Parathyroid adenoma (tissue), 2 donors: ENCODE results near the gene GTF2A1L.

Source experiments
- H2AFZ ChIP-seq: fragments of 300-600 bp; sonication (generic); one replicate; pipeline ENCODE4 v1.7.0; 2017; ENCODE audit warnings: antibody characterized with exemption, mild to moderate bottlenecking
- H3K27ac ChIP-seq: fragments of 300-600 bp; sonication (generic); one replicate; pipeline ENCODE4 v1.7.0; 2017
- H3K27me3 ChIP-seq: fragments of 300-600 bp; sonication (generic); one replicate; pipeline ENCODE4 v1.7.0; 2017; ENCODE audit warnings: low read length; ENCODE audit not compliant: control insufficient read depth, insufficient read depth
- H3K36me3 ChIP-seq: fragments of 300-600 bp; sonication (generic); one replicate; pipeline ENCODE4 v1.7.0; 2017; ENCODE audit warnings: low read length; ENCODE audit not compliant: control insufficient read depth, insufficient read depth
- H3K4me1 ChIP-seq: fragments of 300-600 bp; sonication (generic); one replicate; pipeline ENCODE4 v1.7.0; 2017; ENCODE audit warnings: control low read depth
- H3K4me2 ChIP-seq: fragments of 300-600 bp; sonication (generic); one replicate; pipeline ENCODE4 v1.7.0; 2017; ENCODE audit warnings: low read length
- H3K4me3 ChIP-seq: fragments of 300-600 bp; sonication (generic); one replicate; pipeline ENCODE4 v1.7.0; 2017; ENCODE audit warnings: low read depth, low read length
- H3K79me2 ChIP-seq: fragments of 300-600 bp; sonication (generic); one replicate; pipeline ENCODE4 v1.7.0; 2017; ENCODE audit warnings: control low read depth
- H3K9ac ChIP-seq: fragments of 300-600 bp; sonication (generic); one replicate; pipeline ENCODE4 v1.7.0; 2017; ENCODE audit warnings: mild to moderate bottlenecking
- H3K9me3 ChIP-seq: fragments of 300-600 bp; sonication (generic); one replicate; pipeline ENCODE4 v1.7.0; 2017; ENCODE audit warnings: low read length; ENCODE audit not compliant: control insufficient read depth
- TF ChIP-seq, protein P1 (sequence below): fragments of 300-600 bp; sonication (generic); IDR thresholded peaks from one replicate; pipeline ENCODE4 v1.7.0; 2017; ENCODE audit warnings: antibody characterized with exemption, mild to moderate bottlenecking
- donor health status: primary hyperparathyroidism.

The GTF2A1L gene

DNA sequence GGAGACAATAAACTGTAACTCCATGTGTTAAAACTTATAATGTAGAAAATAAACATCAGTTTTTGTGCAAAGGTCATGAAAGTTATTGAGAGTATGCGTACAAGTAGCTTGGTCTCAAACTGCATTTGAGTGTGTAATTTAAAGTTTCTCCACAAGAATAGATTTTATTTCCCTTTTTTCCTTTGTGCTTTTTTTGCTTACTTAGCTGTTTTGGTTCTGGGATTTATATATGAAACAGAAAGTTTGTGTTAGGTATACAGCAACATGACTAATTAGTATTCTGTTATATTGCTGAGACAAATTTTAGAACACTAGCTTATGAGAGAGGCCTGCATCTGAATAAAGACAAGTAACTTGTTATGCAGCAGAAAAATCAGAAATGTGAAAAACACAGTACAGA is 67.5 kb downstream of the GTF2A1L start:
- TF ChIP-seq, protein P1, sequence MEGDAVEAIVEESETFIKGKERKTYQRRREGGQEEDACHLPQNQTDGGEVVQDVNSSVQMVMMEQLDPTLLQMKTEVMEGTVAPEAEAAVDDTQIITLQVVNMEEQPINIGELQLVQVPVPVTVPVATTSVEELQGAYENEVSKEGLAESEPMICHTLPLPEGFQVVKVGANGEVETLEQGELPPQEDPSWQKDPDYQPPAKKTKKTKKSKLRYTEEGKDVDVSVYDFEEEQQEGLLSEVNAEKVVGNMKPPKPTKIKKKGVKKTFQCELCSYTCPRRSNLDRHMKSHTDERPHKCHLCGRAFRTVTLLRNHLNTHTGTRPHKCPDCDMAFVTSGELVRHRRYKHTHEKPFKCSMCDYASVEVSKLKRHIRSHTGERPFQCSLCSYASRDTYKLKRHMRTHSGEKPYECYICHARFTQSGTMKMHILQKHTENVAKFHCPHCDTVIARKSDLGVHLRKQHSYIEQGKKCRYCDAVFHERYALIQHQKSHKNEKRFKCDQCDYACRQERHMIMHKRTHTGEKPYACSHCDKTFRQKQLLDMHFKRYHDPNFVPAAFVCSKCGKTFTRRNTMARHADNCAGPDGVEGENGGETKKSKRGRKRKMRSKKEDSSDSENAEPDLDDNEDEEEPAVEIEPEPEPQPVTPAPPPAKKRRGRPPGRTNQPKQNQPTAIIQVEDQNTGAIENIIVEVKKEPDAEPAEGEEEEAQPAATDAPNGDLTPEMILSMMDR = no peak
- H3K9me3 ChIP-seq = no peaks in the 10 kb centered on the region
- H3K36me3 ChIP-seq = no peaks in the 10 kb centered on the region
- no peaks in the 10 kb centered on the region for H3K27me3 ChIP-seq
- no peak overlapping the region for H2AFZ ChIP-seq
- H3K4me2 ChIP-seq = no peak overlapping the region
- no peak overlapping the region for H3K4me3 ChIP-seq
- no peaks in the 10 kb centered on the region for H3K79me2 ChIP-seq
- H3K9ac ChIP-seq = no peak overlapping the region
- H3K4me1 ChIP-seq = no peaks in the 10 kb centered on the region
- no peak overlapping the region for H3K27ac ChIP-seq

DNA sequence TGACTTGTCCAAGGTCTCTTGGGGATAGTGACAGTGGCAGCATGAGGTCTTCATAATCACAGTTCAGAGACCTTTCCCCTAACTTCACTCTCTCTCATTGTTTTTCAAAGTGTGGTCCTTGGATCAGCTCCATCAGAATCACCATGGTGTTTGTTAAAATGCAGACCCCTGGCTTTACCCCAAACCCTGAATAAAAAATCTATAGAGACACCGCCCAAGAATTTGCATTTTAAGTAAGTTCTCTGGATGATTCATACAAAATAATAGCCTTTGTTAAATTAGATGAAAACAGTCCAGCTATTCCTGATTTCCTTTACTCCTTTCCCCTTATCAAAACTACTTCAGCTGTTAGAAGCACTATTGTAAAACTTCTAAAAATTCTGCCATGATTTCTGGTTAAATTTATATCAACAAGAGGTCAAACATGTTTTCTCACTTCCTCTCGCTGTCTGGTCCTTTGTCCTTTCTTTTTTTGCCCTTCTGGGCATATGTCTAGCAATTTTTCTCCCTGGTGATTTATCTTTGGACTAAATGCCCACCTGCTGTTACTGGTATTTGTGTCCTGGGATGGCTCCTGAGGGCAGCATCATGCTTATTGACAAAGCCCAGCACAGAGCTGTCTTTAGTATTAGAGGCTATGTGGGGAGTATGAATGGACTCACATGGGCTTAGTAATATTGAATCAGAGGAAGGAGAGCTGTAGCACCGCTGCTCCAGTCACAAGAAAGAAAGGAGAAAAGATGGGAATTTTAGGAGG is 74.5 kb downstream of the GTF2A1L start:
- TF ChIP-seq, protein P1 = no peak
- no peak overlapping the region for H3K9ac ChIP-seq
- H2AFZ ChIP-seq = no peak overlapping the region

DNA sequence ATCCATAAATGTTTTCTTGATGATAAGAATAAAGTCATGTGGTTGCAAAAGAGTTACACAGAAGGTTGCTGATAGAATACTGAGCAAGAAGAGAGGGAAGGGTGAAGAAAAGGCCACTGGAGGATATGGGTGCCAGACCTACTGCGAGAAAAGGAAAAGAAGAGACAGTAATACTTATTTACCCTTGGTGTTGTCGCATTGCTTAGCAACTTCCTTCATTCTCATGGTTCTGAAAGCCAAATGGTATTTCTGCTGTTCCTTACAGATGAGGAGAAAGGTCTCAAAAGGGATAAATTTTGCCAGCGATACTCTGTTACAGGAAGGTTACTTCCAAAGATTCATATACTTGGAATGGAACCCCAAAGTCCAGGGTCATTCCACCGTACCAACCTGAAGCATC is 75.4 kb downstream of the GTF2A1L start:
- Histone ChIP-seq H3K4me3 (no peak overlapping the region), H3K27ac (no peak overlapping the region), H2AFZ (no peak overlapping the region), H3K9ac (no peak overlapping the region), H3K36me3 (no peaks in the 10 kb centered on the region), H3K27me3 (no peaks in the 10 kb centered on the region), H3K4me1 (no peaks in the 10 kb centered on the region), H3K9me3 (no peaks in the 10 kb centered on the region), H3K79me2 (no peaks in the 10 kb centered on the region), H3K4me2 (no peak overlapping the region)
- TF ChIP-seq, protein P1 = no peak

More for the DNA sequence above, 74.5 kb downstream of the GTF2A1L start:
- no peak overlapping the region for H3K4me2 ChIP-seq
- H3K4me3 ChIP-seq = no peak overlapping the region
- no peaks in the 10 kb centered on the region for H3K9me3 ChIP-seq
- no peaks in the 10 kb centered on the region for H3K27me3 ChIP-seq
- H3K27ac ChIP-seq = no peak overlapping the region
- H3K36me3 ChIP-seq = no peaks in the 10 kb centered on the region
- H3K4me1 ChIP-seq = no peaks in the 10 kb centered on the region
- no peaks in the 10 kb centered on the region for H3K79me2 ChIP-seq

DNA sequence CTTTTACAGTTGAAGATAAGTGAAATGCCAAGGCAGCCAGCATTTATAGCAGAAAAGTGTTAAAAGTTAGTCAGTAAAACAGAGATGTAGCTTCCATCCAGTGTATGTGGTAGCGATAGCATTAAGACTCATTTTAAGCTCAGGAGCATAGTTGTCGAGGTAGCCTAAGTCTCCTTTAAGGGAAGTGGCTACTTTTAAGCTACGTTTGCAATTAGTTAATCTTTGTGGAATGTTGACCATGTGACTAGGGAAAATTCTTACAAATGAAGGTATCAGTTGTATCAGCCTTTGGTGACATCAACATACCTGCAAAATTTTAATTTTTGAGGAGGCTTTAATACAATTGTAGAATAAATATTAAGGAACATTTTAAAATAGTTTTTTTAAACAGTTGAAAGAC is 76.0 kb downstream of the GTF2A1L start:
- Histone ChIP-seq H3K27ac (no peak overlapping the region), H3K4me3 (no peak overlapping the region), H2AFZ (no peak overlapping the region), H3K9ac (no peak overlapping the region), H3K9me3 (no peaks in the 10 kb centered on the region), H3K36me3 (no peaks in the 10 kb centered on the region), H3K4me1 (no peaks in the 10 kb centered on the region), H3K4me2 (no peak overlapping the region), H3K27me3 (no peaks in the 10 kb centered on the region), H3K79me2 (no peaks in the 10 kb centered on the region)
- TF ChIP-seq, protein P1 = no peak

DNA sequence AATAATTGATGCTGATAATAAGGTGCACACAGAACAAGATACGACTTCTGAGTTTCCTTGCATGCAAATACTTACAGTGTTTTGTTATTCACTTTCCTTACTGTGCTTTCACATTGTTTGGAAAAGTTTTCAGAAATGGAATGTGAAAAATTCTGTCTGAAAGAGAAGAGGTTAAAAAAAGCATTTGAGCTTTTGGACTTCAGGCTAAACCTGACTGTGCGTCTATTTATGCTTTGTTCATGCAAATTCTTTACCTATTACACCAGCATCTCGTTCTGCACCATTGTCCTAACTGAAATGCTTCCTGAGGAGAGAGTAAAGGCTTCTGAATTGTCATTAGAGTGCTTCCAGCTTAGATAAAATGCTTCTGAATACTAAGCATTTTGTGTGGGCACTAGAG is 76.5 kb downstream of the GTF2A1L start:
- Histone ChIP-seq H3K36me3 (no peaks in the 10 kb centered on the region), H3K4me2 (no peak overlapping the region)

More for the DNA sequence above, 76.5 kb downstream of the GTF2A1L start:
- TF ChIP-seq, protein P1 = no peak
- H3K9me3 ChIP-seq = no peaks in the 10 kb centered on the region
- no peak overlapping the region for H3K27ac ChIP-seq
- H3K4me3 ChIP-seq = no peak overlapping the region
- H3K4me1 ChIP-seq = no peaks in the 10 kb centered on the region
- no peak overlapping the region for H2AFZ ChIP-seq
- H3K27me3 ChIP-seq = no peaks in the 10 kb centered on the region
- H3K9ac ChIP-seq = no peak overlapping the region
- H3K79me2 ChIP-seq = no peaks in the 10 kb centered on the region
